Loucy (cell line): ENCODE data around the gene NEMP2.
"Not testable (repeated sequence)": the region's sequence is repeated elsewhere in the genome, so short reads cannot be mapped to it uniquely, and the experiment has no call there.

ENCODE experiments used
- H2AFZ ChIP-seq: fragments of 200-600 bp; sonication (generic); 2 replicates; pipeline ENCODE4 v1.6.0; 2016; ENCODE audit warnings: antibody characterized with exemption, mild to moderate bottlenecking, low read length, moderate library complexity
- H3F3A ChIP-seq: fragments of 200-600 bp; 2 replicates; pipeline ENCODE4 v1.6.0; 2016; ENCODE audit warnings: antibody characterized with exemption, low read depth, mild to moderate bottlenecking
- H3K27me3 ChIP-seq: fragments of 200-600 bp; sonication (generic); 2 replicates; pipeline ENCODE4 v1.6.1; 2014; ENCODE audit warnings: low read length, mild to moderate bottlenecking; ENCODE audit not compliant: insufficient read depth, poor library complexity, severe bottlenecking
- H3K36me3 ChIP-seq: fragments of 200-600 bp; sonication (generic); 2 replicates; pipeline ENCODE4 v1.6.1; 2016; ENCODE audit warnings: low read length; ENCODE audit not compliant: insufficient read depth
- H3K4me1 ChIP-seq: fragments of 200-600 bp; sonication (generic); 2 replicates; pipeline ENCODE4 v1.5.1; 2014; ENCODE audit warnings: low read length, mild to moderate bottlenecking; ENCODE audit not compliant: insufficient read depth, poor library complexity, severe bottlenecking
- H3K4me2 ChIP-seq: fragments of 200-600 bp; sonication (generic); 2 replicates; pipeline ENCODE4 v1.6.0; 2014; ENCODE audit warnings: antibody characterized with exemption, low read length, low read depth, mild to moderate bottlenecking; ENCODE audit not compliant: poor library complexity, severe bottlenecking
- H3K4me3 ChIP-seq: fragments of 200-600 bp; sonication (generic); 2 replicates; pipeline ENCODE4 v1.5.1; 2014; ENCODE audit warnings: low read length, mild to moderate bottlenecking, mixed read lengths; ENCODE audit not compliant: poor library complexity, severe bottlenecking
- H3K79me2 ChIP-seq: fragments of 200-600 bp; sonication (generic); 2 replicates; pipeline ENCODE4 v1.6.1; 2014; ENCODE audit warnings: low read length; ENCODE audit not compliant: insufficient read depth
- H3K9ac ChIP-seq: fragments of 200-600 bp; sonication (generic); 2 replicates; pipeline ENCODE4 v1.6.0; 2014; ENCODE audit warnings: mild to moderate bottlenecking, low read depth, low read length, moderate library complexity; ENCODE audit not compliant: poor library complexity, severe bottlenecking
- H3K9me2 ChIP-seq: fragments of 200-600 bp; sonication (generic); replicated peaks from 2 replicates; pipeline ENCODE4 v1.6.1; 2016; ENCODE audit warnings: low read depth, low read length, mixed read lengths
- H3K9me3 ChIP-seq: fragments of 200-600 bp; sonication (generic); 2 replicates; pipeline ENCODE4 v1.6.1; 2014; ENCODE audit warnings: mild to moderate bottlenecking, antibody characterized with exemption, low read length, low read depth; ENCODE audit not compliant: insufficient read depth
- H4K20me1 ChIP-seq: fragments of 200-600 bp; sonication (generic); 2 replicates; pipeline ENCODE4 v1.6.0; 2014; ENCODE audit warnings: antibody characterized with exemption, low read length, mild to moderate bottlenecking; ENCODE audit not compliant: insufficient read depth, poor library complexity, severe bottlenecking
- CTCF ChIP-seq: fragments of 200-600 bp; sonication (generic); conservative IDR thresholded peaks from 2 replicates; pipeline ENCODE4 v1.5.1; 2014; ENCODE audit warnings: mild to moderate bottlenecking, antibody characterized with exemption, low read length
- EZH2phosphoT487 ChIP-seq: fragments of 200-600 bp; IDR thresholded peaks from 2 replicates; pipeline ENCODE4 v1.6.1; 2018; ENCODE audit warnings: antibody characterized with exemption, mild to moderate bottlenecking, moderate library complexity, borderline replicate concordance

The NEMP2 gene

GRCh38 chr2:190511104-190511503 lies 23.4 kb downstream of the NEMP2 start:
- Histone ChIP-seq H2AFZ (no peak overlapping the region), H3K27me3 (no peaks in the 10 kb centered on the region), H3K9ac (no peak overlapping the region), H3K4me3 (no peak overlapping the region), H3K9me3 (no peaks in the 10 kb centered on the region), H3F3A (no peaks in the 10 kb centered on the region), H3K4me2 (no peak overlapping the region), H3K4me1 (peaks cover 11% of the 10 kb centered on the region), H4K20me1 (no peaks in the 10 kb centered on the region), H3K79me2 (no peaks in the 10 kb centered on the region), H3K9me2 (no peaks in the 10 kb centered on the region), H3K36me3 (peaks cover 2% of the 10 kb centered on the region; the same call in 1 of the 2 replicates)
- TF ChIP-seq EZH2phosphoT487: no peak
- peak; percentile 62 for TF ChIP-seq CTCF

GRCh38 chr2:190509895-190510294 lies 24.6 kb downstream of the NEMP2 start:
- not testable (repeated sequence) for H2AFZ ChIP-seq, H3K79me2 ChIP-seq, H3K9me2 ChIP-seq, H3K27me3 ChIP-seq, H4K20me1 ChIP-seq, H3K9me3 ChIP-seq, H3K9ac ChIP-seq, H3K4me3 ChIP-seq, H3F3A ChIP-seq, H3K4me2 ChIP-seq, H3K4me1 ChIP-seq
- peaks cover 13% of the 10 kb centered on the region; the same call in 1 of the 2 replicates for H3K36me3 ChIP-seq

GRCh38 chr2:190507135-190507534 lies 27.4 kb downstream of the NEMP2 start:
- Histone ChIP-seq H3K79me2 (no peaks in the 10 kb centered on the region), H3K9me3 (no peaks in the 10 kb centered on the region), H3K9me2 (no peaks in the 10 kb centered on the region), H3K9ac (no peak overlapping the region), H3K36me3 (peaks cover 39% of the 10 kb centered on the region; the same call in 1 of the 2 replicates), H3K4me3 (no peak overlapping the region), H3F3A (no peaks in the 10 kb centered on the region), H3K27me3 (no peaks in the 10 kb centered on the region), H2AFZ (no peak overlapping the region), H3K4me2 (no peak overlapping the region), H4K20me1 (no peaks in the 10 kb centered on the region), H3K4me1 (no peaks in the 10 kb centered on the region)
- TF ChIP-seq CTCF (no peak), EZH2phosphoT487 (no peak)

GRCh38 chr2:190506666-190507065 lies 27.9 kb downstream of the NEMP2 start:
- no peak overlapping the region for H3K4me3 ChIP-seq
- no peak overlapping the region for H3K4me2 ChIP-seq
- no peaks in the 10 kb centered on the region for H4K20me1 ChIP-seq
- H3K36me3 ChIP-seq: peaks cover 42% of the 10 kb centered on the region; the same call in 1 of the 2 replicates
- H3K9me3 ChIP-seq: no peaks in the 10 kb centered on the region
- no peaks in the 10 kb centered on the region for H3K4me1 ChIP-seq
- no peaks in the 10 kb centered on the region for H3F3A ChIP-seq
- TF ChIP-seq EZH2phosphoT487 (no peak), CTCF (no peak)
- no peaks in the 10 kb centered on the region for H3K9me2 ChIP-seq
- no peak overlapping the region for H2AFZ ChIP-seq
- no peaks in the 10 kb centered on the region for H3K79me2 ChIP-seq
- no peak overlapping the region for H3K9ac ChIP-seq
- no peaks in the 10 kb centered on the region for H3K27me3 ChIP-seq
